ENCODE data around the gene FAM221B.

- TF ChIP-seq CTCF (IDR thresholded peaks at IDR 0.05) (no peak), POLR2A (IDR thresholded peaks at IDR 0.05) (no peak)
These were observed 25.7 kb upstream of the FAM221B start for GRCh38 chr9:35854091-35854762.

Data from Peyer's patch (tissue), 4 donors.